ENCODE measurements around the gene NCOA5. TPM values are rescaled to one million over a fixed set of nuclear protein-coding genes. Genes with fewer than 3 reads are reported as not detected.
A peak's percentile ranks its signal among the peaks of the same experiment; 100 is the strongest.

The NCOA5 gene
- total RNA-seq, 1 donor from 2014 or later: 20.9 TPM

DNA sequence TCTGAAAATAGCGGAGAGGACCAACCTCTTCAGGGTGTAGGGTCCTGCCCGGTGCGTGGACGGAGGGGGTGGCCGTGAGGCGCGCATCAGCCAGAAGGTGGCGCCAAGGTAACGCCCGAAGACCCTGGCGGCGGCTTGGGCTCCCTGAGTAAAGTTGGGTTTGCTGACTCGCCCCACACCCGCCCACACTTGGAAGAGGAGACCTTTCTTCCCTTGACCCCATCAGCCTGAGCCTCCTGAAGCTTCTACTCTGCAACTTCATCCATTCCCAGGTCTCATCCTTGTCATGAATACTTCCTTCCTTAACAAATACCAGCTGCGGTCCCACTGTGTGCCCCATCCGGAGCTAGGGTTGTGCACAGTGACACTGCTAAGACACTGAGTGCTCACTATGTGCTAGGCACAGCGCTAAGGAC is 43.0 kb upstream of the NCOA5 start:
- no peak for DNase-seq (ENCODE audit: low read depth)
- H3K4me3 ChIP-seq (ENCODE audit: low read depth, low read length): no peak overlapping the region
- TF ChIP-seq CTCF (conservative IDR thresholded peaks at IDR 0.05; ENCODE audit: low read depth, low read length): peak; percentile 88

DNA sequence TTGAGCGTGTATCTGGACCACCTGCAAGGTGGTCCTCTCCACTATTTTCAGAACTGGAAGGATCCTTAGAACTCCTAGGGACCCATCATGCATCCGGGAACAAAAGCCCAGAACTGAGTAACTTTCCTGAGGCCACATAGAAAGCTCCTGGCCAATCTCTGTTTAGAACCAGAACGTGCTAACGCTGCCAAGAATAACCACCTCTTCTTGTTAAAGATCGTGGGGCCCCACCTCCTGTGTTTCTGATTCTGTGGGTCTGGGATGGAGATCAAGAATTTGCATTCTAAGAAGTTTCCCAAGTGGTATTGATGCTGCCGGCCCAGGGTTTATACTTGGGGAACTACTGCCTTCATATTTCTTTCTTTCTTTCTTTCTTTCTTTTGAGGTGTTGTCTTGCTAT is 41.6 kb upstream of the NCOA5 start:
- no peak for DNase-seq (ENCODE audit: low read depth)
- TF ChIP-seq CTCF (conservative IDR thresholded peaks at IDR 0.05; ENCODE audit: low read depth, low read length): no peak
- H3K4me3 ChIP-seq (ENCODE audit: low read depth, low read length): no peak overlapping the region

GRCh38 chr20:46130534-46130933 is 40.8 kb upstream of the NCOA5 start:
- H3K4me3 ChIP-seq (ENCODE audit: low read depth, low read length): no peak overlapping the region
- no peak for TF ChIP-seq CTCF (conservative IDR thresholded peaks at IDR 0.05; ENCODE audit: low read depth, low read length)
- no peak for DNase-seq (ENCODE audit: low read depth)

- TF ChIP-seq CTCF (conservative IDR thresholded peaks at IDR 0.05; ENCODE audit: low read depth, low read length): no peak
- DNase-seq (ENCODE audit: low read depth): no peak
- no peak overlapping the region for H3K4me3 ChIP-seq (ENCODE audit: low read depth, low read length)
Observed at GRCh38 chr20:46129955-46130481, 40.3 kb upstream of the NCOA5 start.

DNA sequence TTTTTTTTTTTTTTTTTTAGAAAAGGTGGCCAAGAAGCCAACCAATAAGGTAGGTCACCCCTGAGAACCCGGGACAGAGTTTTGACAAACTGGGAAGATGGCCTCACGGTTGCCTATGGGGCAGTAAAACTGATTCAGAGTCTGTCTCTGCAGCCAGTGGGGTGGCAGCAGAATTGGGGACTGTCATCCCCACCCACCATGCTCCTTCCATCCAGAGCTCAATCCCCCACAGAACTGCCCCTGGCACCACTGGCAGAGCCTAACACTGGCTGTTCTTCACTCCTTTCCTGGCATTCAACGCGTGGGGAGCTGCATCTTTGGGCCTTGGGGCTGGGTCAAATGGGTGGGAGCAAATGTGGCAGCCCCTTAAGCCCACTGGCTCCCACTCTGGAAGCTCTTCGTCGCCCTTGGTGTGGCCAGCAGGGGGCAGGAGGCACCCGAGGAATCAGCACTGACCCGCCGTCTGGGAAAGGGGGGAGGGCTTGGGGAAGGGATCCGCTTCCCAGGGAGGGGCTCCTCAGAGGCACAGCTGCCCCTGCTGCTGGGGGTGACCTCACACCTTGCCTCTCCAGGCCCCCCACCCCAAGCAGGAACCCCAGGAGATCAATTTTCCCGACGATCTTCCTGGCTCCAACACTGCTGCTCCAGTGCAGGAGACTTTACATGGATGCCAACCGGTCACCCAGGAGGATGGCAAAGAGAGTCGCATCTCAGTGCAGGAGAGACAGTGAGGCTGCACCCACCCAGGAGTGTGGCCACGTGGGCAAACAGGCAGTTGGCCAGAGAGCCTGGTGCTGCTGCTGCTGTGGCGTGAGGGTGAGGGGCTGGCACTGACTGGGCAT is 38.8 kb upstream of the NCOA5 start:
- peak; percentile 75 for TF ChIP-seq CTCF (conservative IDR thresholded peaks at IDR 0.05; ENCODE audit: low read depth, low read length)
- no peak overlapping the region for H3K4me3 ChIP-seq (ENCODE audit: low read depth, low read length)

GRCh38 chr20:46127396-46128010 is 37.7 kb upstream of the NCOA5 start:
- no peak for TF ChIP-seq CTCF (conservative IDR thresholded peaks at IDR 0.05; ENCODE audit: low read depth, low read length)
- H3K4me3 ChIP-seq (ENCODE audit: low read depth, low read length): no peak overlapping the region
- DNase-seq (ENCODE audit: low read depth): no peak

More for the DNA sequence above, 38.8 kb upstream of the NCOA5 start:
- no peak for DNase-seq (ENCODE audit: low read depth)
